HepG2 (cell line): Measurements from ENCODE around the gene PIEZO2. TPM values are rescaled to one million over a fixed set of nuclear protein-coding genes. Genes with fewer than 3 reads are reported as not detected.

ENCODE experiments used
- ATAC-seq: fragments of 200-7000 bp; cut with Tn5 transposase; 3 replicates; pipeline ENCODE4 v1.9.1; 2020; ENCODE audit warnings: mild to moderate bottlenecking, moderate library complexity
- BruUV-seq: library from RNA; stranded (reverse); fragments of 400-500 nt; replicated peaks from 2 replicates; lab custom pipeline; 2021; lab: Mats Ljungman, UMichigan
- CTCF ChIA-PET: fragments of 300-600 bp; formaldehyde crosslinking; extraction: SDS; loops from one replicate; lab custom pipeline; 2021; ENCODE audit warnings: low total read pairs, inconsistent platforms, low intra/inter-chr PET ratio; lab: Yijun Ruan, JAX
- POLR2A ChIA-PET: fragments of 350-600 bp; sonication (Branson Sonifier 250); formaldehyde crosslinking; loops from one replicate; lab custom pipeline; 2020; ENCODE audit warnings: antibody characterized with exemption, inconsistent platforms; lab: Yijun Ruan, JAX
- DNase-seq: peaks from one replicate; pipeline ENCODE4 v3.0.0-alpha.2; 2015; ENCODE audit warnings: low spot score
- FAIRE-seq: peaks from 3 replicates; lab custom pipeline; 2011; peaks lifted over from hg19 to GRCh38; lab: Jason Lieb, UNC
- H2AFZ ChIP-seq: one replicate; pipeline ENCODE4 v1.6.1; 2011; ENCODE audit warnings: low read length, inconsistent platforms
- H3K27ac ChIP-seq: fragments of 300-600 bp; 3 replicates; pipeline ENCODE4 v1.8.0; 2011; ENCODE audit warnings: mixed run types, mild to moderate bottlenecking, mixed read lengths, low read length, inconsistent platforms; ENCODE audit not compliant: insufficient read depth; ENCODE audit errors: extremely low read length
- H3K27me3 ChIP-seq, 2 experiments: fragments of 200-600 bp in 1 of 2; 2 replicates in 1 of 2; 3 replicates in 1 of 2; pipeline versions ENCODE4 v1.6.0 to v1.8.0; 2011; ENCODE audit warnings: low read length in 2 of 2, mild to moderate bottlenecking in 2 of 2, moderate library complexity in 2 of 2, inconsistent platforms in 1 of 2; ENCODE audit not compliant: insufficient read depth in 2 of 2, control insufficient read depth in 1 of 2
- H3K36me3 ChIP-seq, 2 experiments: fragments of 200-600 bp in 1 of 2; replicated peaks in 1 of 2; 2 replicates in 1 of 2; 3 replicates in 1 of 2; pipeline versions ENCODE4 v1.5.1 to v1.8.0; 2011; ENCODE audit warnings: low read length in 2 of 2, inconsistent platforms in 1 of 2; ENCODE audit not compliant: insufficient read depth in 2 of 2, control insufficient read depth in 1 of 2
- H3K4me1 ChIP-seq: 2 replicates; pipeline ENCODE4 v1.5.1; 2012; ENCODE audit warnings: low read length, inconsistent platforms; ENCODE audit not compliant: insufficient read depth
- H3K4me2 ChIP-seq: 2 replicates; pipeline ENCODE4 v1.6.0; 2011; ENCODE audit warnings: low read depth, low read length, inconsistent platforms
- H3K4me3 ChIP-seq, 3 experiments: fragments of 200-600 bp in 1 of 3; sonication (generic), shearing (Covaris generic) in 1 of 3; replicated peaks in 1 of 3; 2 replicates each; pipeline ENCODE4 v1.5.1; 2011 to 2016; ENCODE audit warnings: low read length in 3 of 3, inconsistent platforms in 2 of 3, low read depth in 2 of 3, mild to moderate bottlenecking in 2 of 3, control low read depth in 1 of 3, mixed read lengths in 1 of 3; ENCODE audit not compliant: insufficient read depth in 1 of 3
- H3K79me2 ChIP-seq: one replicate; pipeline ENCODE4 v1.6.1; 2011; ENCODE audit warnings: low read length, inconsistent platforms; ENCODE audit not compliant: insufficient read depth
- H3K9ac ChIP-seq: 2 replicates; pipeline ENCODE4 v1.6.0; 2011; ENCODE audit warnings: mild to moderate bottlenecking, low read depth, low read length, inconsistent platforms; ENCODE audit not compliant: insufficient read depth
- H3K9me3 ChIP-seq: 2 replicates; pipeline ENCODE4 v1.5.1; 2012; ENCODE audit warnings: mild to moderate bottlenecking, low read length
- H4K20me1 ChIP-seq: 2 replicates; pipeline ENCODE4 v1.6.0; 2011; ENCODE audit warnings: inconsistent platforms, mild to moderate bottlenecking, low read length, moderate library complexity; ENCODE audit not compliant: insufficient read depth
- CREB3 ChIP-seq: sonication (generic); formaldehyde crosslinking; IDR thresholded peaks from 2 replicates; pipeline ENCODE4 v1.5.0; 2020; ENCODE audit warnings: missing genetic modification reagents
- DMTF1 ChIP-seq: sonication (generic); formaldehyde crosslinking; IDR thresholded peaks from 2 replicates; pipeline ENCODE4 v1.4.0; 2020; ENCODE audit warnings: mild to moderate bottlenecking, missing genetic modification reagents
- FOXA1 ChIP-seq, 2 experiments: fragments of 450-650 bp in 1 of 2; sonication (generic) in 1 of 2; formaldehyde crosslinking in 1 of 2; IDR thresholded peaks; 2 replicates each; pipeline versions ENCODE4 v1.4.0 to v1.6.1; 2016 to 2020; ENCODE audit warnings: missing genetic modification reagents in 1 of 2
- KDM3A ChIP-seq: IDR thresholded peaks from 2 replicates; pipeline ENCODE4 v1.6.1; 2018; ENCODE audit warnings: low read depth, missing compliant biosample characterization
- KLF13 ChIP-seq: sonication (generic); formaldehyde crosslinking; IDR thresholded peaks from 2 replicates; pipeline ENCODE4 v1.4.0; 2020; ENCODE audit warnings: mild to moderate bottlenecking, missing genetic modification reagents
- NFIB ChIP-seq: sonication (generic); formaldehyde crosslinking; IDR thresholded peaks from 2 replicates; pipeline ENCODE4 v1.9.0; 2021; ENCODE audit warnings: missing genetic modification reagents, mild to moderate bottlenecking, borderline replicate concordance
- PHF21A ChIP-seq: sonication (generic); formaldehyde crosslinking; IDR thresholded peaks from 2 replicates; pipeline ENCODE4 v1.5.0; 2020; ENCODE audit warnings: mild to moderate bottlenecking, missing genetic modification reagents
- THRA ChIP-seq: sonication (generic); formaldehyde crosslinking; IDR thresholded peaks from 2 replicates; pipeline ENCODE4 v1.4.0; 2020; ENCODE audit warnings: missing genetic modification reagents, borderline replicate concordance
- ZBTB38 ChIP-seq: sonication (generic); formaldehyde crosslinking; IDR thresholded peaks from 2 replicates; pipeline ENCODE4 v1.5.1; 2020; ENCODE audit warnings: mild to moderate bottlenecking, missing genetic modification reagents
- ZNF496 ChIP-seq: sonication (generic); formaldehyde crosslinking; IDR thresholded peaks from 2 replicates; pipeline ENCODE4 v1.8.1; 2023; ENCODE audit warnings: mild to moderate bottlenecking, moderate library complexity, missing genetic modification reagents; ENCODE audit not compliant: insufficient replicate concordance
- ZNF720 ChIP-seq: sonication (generic); formaldehyde crosslinking; IDR thresholded peaks from 2 replicates; pipeline ENCODE4 v1.4.0; 2020; ENCODE audit warnings: missing genetic modification reagents
- ZNF790 ChIP-seq: sonication (generic); formaldehyde crosslinking; IDR thresholded peaks from 2 replicates; pipeline ENCODE4 v1.8.0; 2022; ENCODE audit warnings: missing genetic modification reagents, mild to moderate bottlenecking, borderline replicate concordance
- ZZZ3 ChIP-seq: sonication (generic); formaldehyde crosslinking; IDR thresholded peaks from 2 replicates; pipeline ENCODE4 v1.4.0; 2020; ENCODE audit warnings: missing genetic modification reagents, mild to moderate bottlenecking, borderline replicate concordance
- WGBS: methylation state at CpG from one replicate; pipeline ENCODE4 v1.1.6; 2017; ENCODE audit warnings: low lambda C conversion rate; 5-methylcytosine and 5-hydroxymethylcytosine counted together
- in situ Hi-C: cut with HindIII; loops from 2 replicates; pipeline ENCODE4 v1.10.0; 2017; ENCODE audit warnings: low pct_unique_long_range_greater_than_20kb; ENCODE audit not compliant: extremely low pct_ligation_motif_present
- intact Hi-C: fragments of 100-400 bp; cut with micrococcal nuclease; formaldehyde crosslinking; loops from one replicate; pipeline ENCODE4 v1.10.0; 2022; ENCODE audit not compliant: unreplicated experiment
- polyA plus RNA-seq, 8 experiments: library from polyadenylated mRNA; depleted of rRNA in 3 of 8; stranded (reverse) in 7 of 8; unstranded in 1 of 8; fragments of >200 nt; fragmentation: Illumina TruSeq in 4 of 8; extraction: Trizol in 4 of 8; gene quantifications; 2 replicates each; pipeline versions ENCODE4 v1.2.1 to v1.2.3, GENCODE V29; 2011 to 2016; ENCODE audit warnings: low read depth in 4 of 8, missing spikeins in 1 of 8, mixed read lengths in 1 of 8; ENCODE audit not compliant: insufficient read depth in 1 of 8
- total RNA-seq, 5 experiments: library from RNA; depleted of rRNA; stranded (reverse); fragments of >200 nt; fragmentation: Illumina TruSeq; extraction: Trizol; gene quantifications; 2 replicates each; pipeline ENCODE4 v1.2.3, GENCODE V29; 2016; ENCODE audit warnings: low read depth in 1 of 5
- TF ChIP-seq, protein P1 (sequence below): IDR thresholded peaks from 2 replicates; pipeline ENCODE4 v1.4.0; 2020; ENCODE audit warnings: mild to moderate bottlenecking, missing genetic modification reagents
- TF ChIP-seq, protein P2 (sequence below): sonication (generic); formaldehyde crosslinking; IDR thresholded peaks from 2 replicates; pipeline ENCODE4 v1.8.0; 2022; ENCODE audit warnings: missing genetic modification reagents, low read depth, mild to moderate bottlenecking, borderline replicate concordance

Gene PIEZO2
- total and polyA plus RNA-seq, 2 of the 13 experiments (the other 11 are each of a cell fraction or from before 2014, with no cell fraction given): 15.2 to 27.2 TPM

- TF ChIP-seq, protein P1, sequence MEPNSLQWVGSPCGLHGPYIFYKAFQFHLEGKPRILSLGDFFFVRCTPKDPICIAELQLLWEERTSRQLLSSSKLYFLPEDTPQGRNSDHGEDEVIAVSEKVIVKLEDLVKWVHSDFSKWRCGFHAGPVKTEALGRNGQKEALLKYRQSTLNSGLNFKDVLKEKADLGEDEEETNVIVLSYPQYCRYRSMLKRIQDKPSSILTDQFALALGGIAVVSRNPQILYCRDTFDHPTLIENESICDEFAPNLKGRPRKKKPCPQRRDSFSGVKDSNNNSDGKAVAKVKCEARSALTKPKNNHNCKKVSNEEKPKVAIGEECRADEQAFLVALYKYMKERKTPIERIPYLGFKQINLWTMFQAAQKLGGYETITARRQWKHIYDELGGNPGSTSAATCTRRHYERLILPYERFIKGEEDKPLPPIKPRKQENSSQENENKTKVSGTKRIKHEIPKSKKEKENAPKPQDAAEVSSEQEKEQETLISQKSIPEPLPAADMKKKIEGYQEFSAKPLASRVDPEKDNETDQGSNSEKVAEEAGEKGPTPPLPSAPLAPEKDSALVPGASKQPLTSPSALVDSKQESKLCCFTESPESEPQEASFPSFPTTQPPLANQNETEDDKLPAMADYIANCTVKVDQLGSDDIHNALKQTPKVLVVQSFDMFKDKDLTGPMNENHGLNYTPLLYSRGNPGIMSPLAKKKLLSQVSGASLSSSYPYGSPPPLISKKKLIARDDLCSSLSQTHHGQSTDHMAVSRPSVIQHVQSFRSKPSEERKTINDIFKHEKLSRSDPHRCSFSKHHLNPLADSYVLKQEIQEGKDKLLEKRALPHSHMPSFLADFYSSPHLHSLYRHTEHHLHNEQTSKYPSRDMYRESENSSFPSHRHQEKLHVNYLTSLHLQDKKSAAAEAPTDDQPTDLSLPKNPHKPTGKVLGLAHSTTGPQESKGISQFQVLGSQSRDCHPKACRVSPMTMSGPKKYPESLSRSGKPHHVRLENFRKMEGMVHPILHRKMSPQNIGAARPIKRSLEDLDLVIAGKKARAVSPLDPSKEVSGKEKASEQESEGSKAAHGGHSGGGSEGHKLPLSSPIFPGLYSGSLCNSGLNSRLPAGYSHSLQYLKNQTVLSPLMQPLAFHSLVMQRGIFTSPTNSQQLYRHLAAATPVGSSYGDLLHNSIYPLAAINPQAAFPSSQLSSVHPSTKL (CRISPR knock-in tag): peak; percentile 51; the same call in 1 of the 2 replicates
- peak; percentile 75 for TF ChIP-seq FOXA1 (IDR thresholded peaks at IDR 0.05)
- no peak for TF ChIP-seq FOXA1 (CRISPR knock-in tag; IDR thresholded peaks at IDR 0.05)
- no peak for TF ChIP-seq NFIB
- no peak for TF ChIP-seq KDM3A (CRISPR knock-in tag)
- TF ChIP-seq CREB3 (CRISPR knock-in tag): no peak
Measured at GRCh38 chr18:10985689-10986088, 163.7 kb downstream of the PIEZO2 start (continued).

GRCh38 chr18:10979411-10979810 is 170.0 kb downstream of the PIEZO2 start:
- no TSS peak for BruUV-seq
- CTCF ChIA-PET: no interaction called here
- TF ChIP-seq THRA (CRISPR knock-in tag) (no peak), ZZZ3 (no peak), ZNF790 (CRISPR knock-in tag) (no peak), KLF13 (CRISPR knock-in tag) (no peak), DMTF1 (no peak), PHF21A (CRISPR knock-in tag) (no peak), ZNF720 (CRISPR knock-in tag) (no peak), ZBTB38 (CRISPR knock-in tag) (no peak), ZNF496 (CRISPR knock-in tag) (no peak)
- TF ChIP-seq, protein P2, sequence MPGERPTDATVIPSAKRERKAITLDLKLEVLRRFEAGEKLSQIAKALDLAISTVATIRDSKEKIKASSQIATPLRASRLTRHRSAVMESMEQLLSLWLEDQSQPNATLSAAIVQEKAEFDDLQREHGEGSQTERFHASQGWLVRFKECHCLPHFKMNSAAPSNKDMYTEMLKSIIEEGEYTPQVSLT: no peak

More at GRCh38 chr18:10979411-10979810, 170.0 kb downstream of the PIEZO2 start:
- in situ Hi-C loops: no loop called here
- no peak overlapping the region for H3K9ac ChIP-seq
- no peak overlapping the region for H3K4me2 ChIP-seq
- DNase-seq (no peak), ATAC-seq (no peak), FAIRE-seq (no peak)
- no peak overlapping the region for H3K4me3 ChIP-seq
- no peak overlapping the region for H2AFZ ChIP-seq
- H3K27ac ChIP-seq: no peak overlapping the region
- intact Hi-C loops: no loop called here
- H3K27me3 ChIP-seq: no peaks in the 10 kb centered on the region
- WGBS: 89% methylated on average over 7 of the region's 7 CpGs
- POLR2A ChIA-PET: no interaction called here
- H3K9me3 ChIP-seq: peaks cover 10% of the 10 kb centered on the region
- no peaks in the 10 kb centered on the region for H3K79me2 ChIP-seq
- H3K36me3 ChIP-seq: no peaks in the 10 kb centered on the region
- H4K20me1 ChIP-seq: no peaks in the 10 kb centered on the region
- peaks cover 6% of the 10 kb centered on the region; the same call in 1 of the 2 replicates for H3K4me1 ChIP-seq
